HCT116 (cell line): ENCODE results near the gene HNMT. TPM values are rescaled to one million over a fixed set of nuclear protein-coding genes. Genes with fewer than 3 reads are reported as not detected.

Experiments used
- ATAC-seq: fragments of 200-7000 bp; cut with Tn5 transposase; 2 replicates; pipeline ENCODE4 v1.9.1; 2020; ENCODE audit warnings: mild to moderate bottlenecking, moderate library complexity
- BruUV-seq: library from RNA; stranded (reverse); fragments of 400-500 nt; replicated peaks from 2 replicates; lab custom pipeline; 2021; lab: Mats Ljungman, UMichigan
- CTCF ChIA-PET: fragments of 300-600 bp; sonication (Branson Sonifier 250); formaldehyde crosslinking; loops from one replicate; lab custom pipeline; 2021; ENCODE audit warnings: antibody characterized with exemption; lab: Charles Lee
- POLR2A ChIA-PET: fragments of 300-600, 350-600 bp; sonication (Branson Sonifier 250); formaldehyde crosslinking; loops from one replicate; lab custom pipeline; 2021; ENCODE audit warnings: antibody characterized with exemption; lab: Charles Lee
- RAD21 ChIA-PET, 2 experiments: fragments of 300-600 bp; sonication (Branson Sonifier 250); formaldehyde crosslinking; loops; one replicate each; lab custom pipeline; 2023; ENCODE audit warnings: low total read pairs in 2 of 2; ENCODE audit not compliant: uncharacterized antibody in 2 of 2, unreplicated experiment in 2 of 2, low non-redundant PET in 1 of 2; lab: Charles Lee
- DNase-seq: peaks from one replicate; pipeline ENCODE4 v3.0.0-alpha.2; 2010; ENCODE audit warnings: low read depth, low spot score
- H2AFZ ChIP-seq: fragments of 200-600 bp; shearing (Covaris generic), sonication (generic); 2 replicates; pipeline ENCODE4 v1.6.1; 2017; ENCODE audit warnings: low read depth, mixed run types, mixed read lengths, antibody characterized with exemption, low read length; ENCODE audit not compliant: poor library complexity, severe bottlenecking
- H3K27ac ChIP-seq: 2 replicates; pipeline ENCODE4 v1.5.1; 2012; ENCODE audit warnings: low read depth, low read length
- H3K27me3 ChIP-seq: fragments of 200-600 bp; sonication (generic); 2 replicates; pipeline ENCODE4 v1.6.1; 2016; ENCODE audit warnings: mixed run types, low read length, mixed read lengths; ENCODE audit not compliant: insufficient read depth
- H3K36me3 ChIP-seq, 2 experiments: fragments of 200-500 bp in 1 of 2; fragments of 200-600 bp in 1 of 2; sonication (Bioruptor generic) in 1 of 2; sonication (generic) in 1 of 2; 2 replicates each; pipeline versions ENCODE4 v1.5.1 to v1.6.1; 2014 to 2016; ENCODE audit warnings: low read length in 2 of 2, inconsistent platforms in 1 of 2, mixed read lengths in 1 of 2, mixed run types in 1 of 2; ENCODE audit not compliant: insufficient read depth in 2 of 2, control insufficient read depth in 1 of 2
- H3K4me1 ChIP-seq, 2 experiments: fragments of 200-600 bp in 1 of 2; sonication (generic) in 1 of 2; 2 replicates each; pipeline versions ENCODE4 v1.5.1 to v1.6.1; 2012 to 2017; ENCODE audit warnings: low read length in 2 of 2, inconsistent platforms in 1 of 2, mild to moderate bottlenecking in 1 of 2, mixed read lengths in 1 of 2, mixed run types in 1 of 2, moderate library complexity in 1 of 2; ENCODE audit not compliant: insufficient read depth in 2 of 2, control insufficient read depth in 1 of 2
- H3K4me2 ChIP-seq: fragments of 200-600 bp; sonication (generic); 2 replicates; pipeline ENCODE4 v1.6.1; 2017; ENCODE audit warnings: mixed run types, low read length, mixed read lengths
- H3K4me3 ChIP-seq, 2 experiments: fragments of 200-600 bp in 1 of 2; sonication (generic) in 1 of 2; replicated peaks in 1 of 2; 2 replicates each; pipeline ENCODE4 v1.5.1; 2011 to 2016; ENCODE audit warnings: low read length in 2 of 2, control low read depth in 1 of 2, low read depth in 1 of 2, mild to moderate bottlenecking in 1 of 2, mixed read lengths in 1 of 2, mixed run types in 1 of 2
- H3K79me2 ChIP-seq: fragments of 200-600 bp; sonication (generic); 2 replicates; pipeline ENCODE4 v1.6.1; 2017; ENCODE audit warnings: mild to moderate bottlenecking, mixed run types, low read length, moderate library complexity, mixed read lengths; ENCODE audit not compliant: insufficient read depth
- H3K9ac ChIP-seq: fragments of 200-600 bp; sonication (generic); 2 replicates; pipeline ENCODE4 v1.6.1; 2016; ENCODE audit warnings: low read length, mixed read lengths
- H3K9me2 ChIP-seq: fragments of 200-600 bp; sonication (generic), shearing (Covaris generic); 2 replicates; pipeline ENCODE4 v1.6.1; 2017; ENCODE audit warnings: mixed run types, mild to moderate bottlenecking, moderate library complexity; ENCODE audit not compliant: insufficient read depth
- H3K9me3 ChIP-seq, 2 experiments: fragments of 200-500 bp in 1 of 2; fragments of 200-600 bp in 1 of 2; sonication (Bioruptor generic) in 1 of 2; sonication (generic) in 1 of 2; 2 replicates each; pipeline ENCODE4 v1.6.1; 2014 to 2017; ENCODE audit warnings: low read length in 2 of 2, mixed read lengths in 2 of 2, inconsistent platforms in 1 of 2, low read depth in 1 of 2, mild to moderate bottlenecking in 1 of 2, mixed run types in 1 of 2, moderate library complexity in 1 of 2; ENCODE audit not compliant: control insufficient read depth in 1 of 2, insufficient read depth in 1 of 2
- H4K20me1 ChIP-seq: fragments of 200-600 bp; sonication (generic), shearing (Covaris generic); 2 replicates; pipeline ENCODE4 v1.6.1; 2017; ENCODE audit warnings: mixed run types, mild to moderate bottlenecking, moderate library complexity; ENCODE audit not compliant: insufficient read depth
- ATF3 ChIP-seq: IDR thresholded peaks from 2 replicates; pipeline ENCODE4 v1.6.1; 2012
- CEBPB ChIP-seq: IDR thresholded peaks from 2 replicates; pipeline ENCODE4 v1.6.1; 2012; ENCODE audit warnings: low read depth
- CTCF ChIP-seq, 3 experiments: fragments of 200-600 bp in 1 of 3; sonication (generic) in 1 of 3; IDR thresholded peaks in 2 of 3; conservative IDR thresholded peaks in 1 of 3; 2 replicates each; pipeline ENCODE4 v1.5.1; 2012 to 2017; ENCODE audit warnings: low read depth in 2 of 3, low read length in 2 of 3, antibody characterized with exemption in 1 of 3, borderline replicate concordance in 1 of 3, control low read depth in 1 of 3, mild to moderate bottlenecking in 1 of 3, mixed read lengths in 1 of 3, mixed run types in 1 of 3, moderate library complexity in 1 of 3; ENCODE audit not compliant: insufficient read depth in 1 of 3
- EGR1 ChIP-seq: IDR thresholded peaks from 2 replicates; pipeline ENCODE4 v1.6.1; 2012; ENCODE audit warnings: low read depth
- EZH2 ChIP-seq: fragments of 200-600 bp; sonication (generic); IDR thresholded peaks from 2 replicates; pipeline ENCODE4 v1.6.1; 2017; ENCODE audit warnings: antibody characterized with exemption, mixed run types
- EZH2phosphoT487 ChIP-seq: fragments of 200-600 bp; IDR thresholded peaks from 2 replicates; pipeline ENCODE4 v1.6.1; 2018; ENCODE audit warnings: antibody characterized with exemption, borderline replicate concordance
- FOSL1 ChIP-seq: IDR thresholded peaks from 2 replicates; pipeline ENCODE4 v1.6.1; 2012; ENCODE audit warnings: low read depth
- JUND ChIP-seq: IDR thresholded peaks from 2 replicates; pipeline ENCODE4 v1.6.1; 2012
- MAX ChIP-seq: IDR thresholded peaks from 2 replicates; pipeline ENCODE4 v1.6.1; 2012
- REST ChIP-seq: IDR thresholded peaks from 2 replicates; pipeline ENCODE4 v1.6.1; 2012; ENCODE audit warnings: low read depth
- SP1 ChIP-seq: IDR thresholded peaks from 2 replicates; pipeline ENCODE4 v1.6.1; 2012; ENCODE audit warnings: low read depth
- SRF ChIP-seq: IDR thresholded peaks from 2 replicates; pipeline ENCODE4 v1.6.1; 2012; ENCODE audit warnings: low read depth
- TCF7L2 ChIP-seq: IDR thresholded peaks from 2 replicates; pipeline ENCODE4 v1.7.0; 2011; ENCODE audit warnings: borderline replicate concordance, inconsistent platforms; ENCODE audit not compliant: insufficient read depth, insufficient read length; ENCODE audit errors: extremely low read depth
- ZBTB33 ChIP-seq: IDR thresholded peaks from 2 replicates; pipeline ENCODE4 v1.6.1; 2011; ENCODE audit warnings: mild to moderate bottlenecking, low read length, moderate library complexity; ENCODE audit not compliant: insufficient replicate concordance; ENCODE audit errors: extremely low read depth
- intact Hi-C: fragments of 100-400 bp; cut with micrococcal nuclease; formaldehyde crosslinking; loops from 2 replicates; pipeline ENCODE4 v1.10.0; 2022
- total RNA-seq: library from RNA; stranded (reverse); gene quantifications from one replicate; pipeline ENCODE4 v1.2.1, GENCODE V29; 2021; ENCODE audit not compliant: unreplicated experiment

The HNMT gene
- total RNA-seq, 1 experiment from 2014 or later: not detected

- no peak overlapping the region for H3K4me2 ChIP-seq
- no peak overlapping the region for H3K27ac ChIP-seq
- H3K79me2 ChIP-seq: no peaks in the 10 kb centered on the region
- no peak for ATAC-seq
- CTCF ChIA-PET: no interaction called here
- H3K36me3 ChIP-seq: no peaks in the 10 kb centered on the region
- H3K9ac ChIP-seq: no peak overlapping the region
- no peak for TF ChIP-seq SRF
- no peak for TF ChIP-seq ATF3
- TF ChIP-seq SP1: no peak
- no peak for TF ChIP-seq FOSL1
- TF ChIP-seq REST: no peak
- no peak for TF ChIP-seq EGR1
- intact Hi-C loops: no loop called here
- H3K4me3 ChIP-seq: no peak overlapping the region
- no peak overlapping the region for H2AFZ ChIP-seq
- no peaks in the 10 kb centered on the region for H4K20me1 ChIP-seq
- no TSS peak for BruUV-seq
- H3K9me2 ChIP-seq: no peaks in the 10 kb centered on the region
- H3K4me1 ChIP-seq: no peaks in the 10 kb centered on the region
- no peaks in the 10 kb centered on the region for H3K27me3 ChIP-seq
- no peak for DNase-seq
- RAD21 ChIA-PET: no interaction called here
- POLR2A ChIA-PET: no interaction called here
- H3K9me3 ChIP-seq: no peaks in the 10 kb centered on the region
These were observed 22.7 kb downstream of the HNMT start for GRCh38 chr2:137987011-137987410.

GRCh38 chr2:137991078-137991477, 26.8 kb downstream of the HNMT start:
- DNase-seq (no peak), ATAC-seq (no peak)
- H3K4me3 ChIP-seq: no peak overlapping the region
- no peaks in the 10 kb centered on the region for H3K9me2 ChIP-seq
- H2AFZ ChIP-seq: no peak overlapping the region
- intact Hi-C loops: no loop called here
- no peaks in the 10 kb centered on the region for H3K27me3 ChIP-seq
- no peaks in the 10 kb centered on the region for H3K9me3 ChIP-seq
- no peak overlapping the region for H3K4me2 ChIP-seq
- ChIA-PET POLR2A (no interaction called here), RAD21 (no interaction called here), CTCF (no interaction called here)
- no peak overlapping the region for H3K27ac ChIP-seq
- no peaks in the 10 kb centered on the region for H3K4me1 ChIP-seq
- H3K79me2 ChIP-seq: no peaks in the 10 kb centered on the region
- H3K36me3 ChIP-seq: no peaks in the 10 kb centered on the region
- BruUV-seq: no TSS peak
- H3K9ac ChIP-seq: no peak overlapping the region
- no peaks in the 10 kb centered on the region for H4K20me1 ChIP-seq
- no peak for TF ChIP-seq CEBPB
- no peak for TF ChIP-seq MAX
- TF ChIP-seq TCF7L2: no peak
- no peak for TF ChIP-seq EZH2phosphoT487
- no peak for TF ChIP-seq SP1
- TF ChIP-seq CTCF (IDR thresholded peaks at IDR 0.05 in 2 of 3, conservative IDR thresholded peaks at IDR 0.05 in 1 of 3; ENCODE audit: borderline replicate concordance in 1 of 3, insufficient read depth in 1 of 3, low read depth in 2 of 3, low read length in 2 of 3): no peak
- TF ChIP-seq EZH2: no peak
- TF ChIP-seq ZBTB33: no peak
- no peak for TF ChIP-seq JUND
